ENCODE data around the gene TBXT. TPM values are rescaled to one million over a fixed set of nuclear protein-coding genes. Genes with fewer than 3 reads are reported as not detected.

Gene TBXT
- total and polyA plus RNA-seq, 9 of the 15 experiments (the other 6 are each of a cell fraction or from before 2014, with no cell fraction given) = not detected

DNA sequence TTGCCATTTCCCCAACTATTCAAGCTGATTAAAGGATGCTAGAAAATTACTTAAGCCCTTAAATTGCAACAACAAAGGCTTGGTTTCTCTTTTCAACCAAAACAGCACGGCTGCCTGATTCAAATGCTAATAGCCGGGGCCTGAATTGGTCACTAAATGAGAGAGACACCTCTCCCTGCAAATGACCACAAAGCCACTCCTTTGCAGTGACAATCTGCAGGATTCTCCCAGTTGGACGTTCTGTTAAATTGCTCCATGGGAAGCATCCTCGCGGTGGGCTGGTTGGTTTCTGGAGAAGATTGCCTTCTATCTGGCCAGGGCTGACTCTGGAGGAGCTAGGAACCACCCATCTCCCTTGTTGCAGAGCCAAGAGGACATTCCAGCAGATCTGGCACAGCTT, 29.7 kb upstream of the TBXT start:
- DNase-seq (ENCODE audit: extremely low read depth in 1 of 4, low spot score in 3 of 4) (no peak), FAIRE-seq (no peak), ATAC-seq (no peak)
- ChIA-PET CTCF (ENCODE audit: low intra/inter-chr PET ratio) (no interaction called here), POLR2A (no interaction called here)
- Histone ChIP-seq H2AFZ (ENCODE audit: low read depth, low read length) (no peak overlapping the region), H3K27me3 (ENCODE audit: control insufficient read depth in 2 of 2, insufficient read depth in 2 of 2, low read length in 2 of 2) (peaks cover 32 to 73% of the 10 kb centered on the region in 2 experiments), H3K27ac (ENCODE audit: extremely low read depth, low read depth, low read length) (no peak overlapping the region), H3K9me1 (ENCODE audit: control insufficient read depth, insufficient read depth, low read length) (no peaks in the 10 kb centered on the region), H3K79me2 (ENCODE audit: control insufficient read depth, insufficient read depth, low read length) (no peaks in the 10 kb centered on the region), H4K20me1 (replicated peaks; ENCODE audit: control insufficient read depth, insufficient read depth, low read length) (no peaks in the 10 kb centered on the region; the same call in 1 of the 2 replicates), H3K9ac (ENCODE audit: insufficient read depth in 1 of 2, low read depth in 2 of 2, low read length in 2 of 2) (no peak overlapping the region), H3K4me3 (no peak overlapping the region), H3K36me3 (ENCODE audit: control insufficient read depth, insufficient read depth, low read length) (no peaks in the 10 kb centered on the region), H3K4me2 (ENCODE audit: insufficient read depth, low read length) (no peak overlapping the region), H3K4me1 (replicated peaks in 1 of 2; ENCODE audit: control insufficient read depth in 2 of 2, insufficient read depth in 2 of 2, low read length in 2 of 2) (no peaks in the 10 kb centered on the region), H3K9me3 (replicated peaks; ENCODE audit: control insufficient read depth, insufficient read depth, low read depth, low read length) (no peaks in the 10 kb centered on the region)
- BruUV-seq (replicated peaks) = no TSS peak
- intact Hi-C loops (cut with micrococcal nuclease) = no loop called here
- no peak for TF ChIP-seq ZKSCAN3 (CRISPR knock-in tag; IDR thresholded peaks at IDR 0.05)
- WGBS (ENCODE audit: insufficient coverage, low coverage, missing lambda C conversion rate) = 0% methylated on average over 5 of the region's 5 CpGs
- in situ Hi-C loops (cut with MboI) = no loop called here

DNA sequence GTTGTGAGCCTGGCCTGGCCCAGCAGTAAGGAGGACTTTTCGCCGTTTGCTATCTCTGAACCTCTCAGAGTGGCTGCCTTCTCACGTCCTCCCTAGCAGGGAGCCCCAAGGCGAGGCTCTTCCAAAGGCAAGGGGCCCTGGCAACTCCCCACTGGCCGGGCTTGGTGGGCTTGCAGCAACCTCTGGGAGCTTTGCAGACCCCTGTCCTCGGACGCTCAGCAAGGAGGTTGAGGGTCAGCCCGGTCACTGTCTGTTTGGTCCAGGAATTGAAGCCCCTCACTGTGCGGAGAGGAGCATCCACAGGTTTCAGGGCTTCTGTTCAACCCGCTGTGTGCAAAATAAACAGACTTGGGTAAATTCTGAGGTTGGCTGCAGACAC, 28.2 kb upstream of the TBXT start:
- Histone ChIP-seq H3K4me3 (no peak overlapping the region), H3K79me2 (ENCODE audit: control insufficient read depth, insufficient read depth, low read length) (no peaks in the 10 kb centered on the region), H3K27me3 (ENCODE audit: control insufficient read depth in 2 of 2, insufficient read depth in 2 of 2, low read length in 2 of 2) (peaks cover 34 to 71% of the 10 kb centered on the region in 2 experiments), H2AFZ (ENCODE audit: low read depth, low read length) (no peak overlapping the region), H3K27ac (ENCODE audit: extremely low read depth, low read depth, low read length) (no peak overlapping the region), H4K20me1 (replicated peaks; ENCODE audit: control insufficient read depth, insufficient read depth, low read length) (no peaks in the 10 kb centered on the region), H3K4me2 (ENCODE audit: insufficient read depth, low read length) (no peak overlapping the region), H3K9me1 (ENCODE audit: control insufficient read depth, insufficient read depth, low read length) (no peaks in the 10 kb centered on the region), H3K9ac (ENCODE audit: insufficient read depth in 1 of 2, low read depth in 2 of 2, low read length in 2 of 2) (no peak overlapping the region), H3K4me1 (replicated peaks in 1 of 2; ENCODE audit: control insufficient read depth in 2 of 2, insufficient read depth in 2 of 2, low read length in 2 of 2) (no peaks in the 10 kb centered on the region), H3K9me3 (replicated peaks; ENCODE audit: control insufficient read depth, insufficient read depth, low read depth, low read length) (no peaks in the 10 kb centered on the region), H3K36me3 (ENCODE audit: control insufficient read depth, insufficient read depth, low read length) (no peaks in the 10 kb centered on the region)
- ATAC-seq (no peak), DNase-seq (ENCODE audit: extremely low read depth in 1 of 4, low spot score in 3 of 4) (no peak), FAIRE-seq (no peak)
- 2% methylated on average over 10 of the region's 10 CpGs for WGBS (ENCODE audit: insufficient coverage, low coverage, missing lambda C conversion rate)
- intact Hi-C loops (cut with micrococcal nuclease) = no loop called here
- POLR2A ChIA-PET = interaction anchor here (1.1 kb wide), 1 partner anchor 52 kb away, joined by 3 read pairs; no protein-coding TSS in a partner anchor
- CTCF ChIA-PET (ENCODE audit: low intra/inter-chr PET ratio) = no interaction called here
- BruUV-seq (replicated peaks) = no TSS peak
- in situ Hi-C loops (cut with MboI) = no loop called here
- TF ChIP-seq, protein P1, sequence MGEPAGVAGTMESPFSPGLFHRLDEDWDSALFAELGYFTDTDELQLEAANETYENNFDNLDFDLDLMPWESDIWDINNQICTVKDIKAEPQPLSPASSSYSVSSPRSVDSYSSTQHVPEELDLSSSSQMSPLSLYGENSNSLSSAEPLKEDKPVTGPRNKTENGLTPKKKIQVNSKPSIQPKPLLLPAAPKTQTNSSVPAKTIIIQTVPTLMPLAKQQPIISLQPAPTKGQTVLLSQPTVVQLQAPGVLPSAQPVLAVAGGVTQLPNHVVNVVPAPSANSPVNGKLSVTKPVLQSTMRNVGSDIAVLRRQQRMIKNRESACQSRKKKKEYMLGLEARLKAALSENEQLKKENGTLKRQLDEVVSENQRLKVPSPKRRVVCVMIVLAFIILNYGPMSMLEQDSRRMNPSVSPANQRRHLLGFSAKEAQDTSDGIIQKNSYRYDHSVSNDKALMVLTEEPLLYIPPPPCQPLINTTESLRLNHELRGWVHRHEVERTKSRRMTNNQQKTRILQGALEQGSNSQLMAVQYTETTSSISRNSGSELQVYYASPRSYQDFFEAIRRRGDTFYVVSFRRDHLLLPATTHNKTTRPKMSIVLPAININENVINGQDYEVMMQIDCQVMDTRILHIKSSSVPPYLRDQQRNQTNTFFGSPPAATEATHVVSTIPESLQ (CRISPR knock-in tag; IDR thresholded peaks at IDR 0.05) = no peak
- TF ChIP-seq MCM7 (IDR thresholded peaks at IDR 0.05) = no peak
- TF ChIP-seq PHTF2 (CRISPR knock-in tag; IDR thresholded peaks at IDR 0.05) = no peak
- TF ChIP-seq SMARCB1 (IDR thresholded peaks at IDR 0.05; ENCODE audit: insufficient read length, low read depth) = no peak
- TF ChIP-seq, protein P2, sequence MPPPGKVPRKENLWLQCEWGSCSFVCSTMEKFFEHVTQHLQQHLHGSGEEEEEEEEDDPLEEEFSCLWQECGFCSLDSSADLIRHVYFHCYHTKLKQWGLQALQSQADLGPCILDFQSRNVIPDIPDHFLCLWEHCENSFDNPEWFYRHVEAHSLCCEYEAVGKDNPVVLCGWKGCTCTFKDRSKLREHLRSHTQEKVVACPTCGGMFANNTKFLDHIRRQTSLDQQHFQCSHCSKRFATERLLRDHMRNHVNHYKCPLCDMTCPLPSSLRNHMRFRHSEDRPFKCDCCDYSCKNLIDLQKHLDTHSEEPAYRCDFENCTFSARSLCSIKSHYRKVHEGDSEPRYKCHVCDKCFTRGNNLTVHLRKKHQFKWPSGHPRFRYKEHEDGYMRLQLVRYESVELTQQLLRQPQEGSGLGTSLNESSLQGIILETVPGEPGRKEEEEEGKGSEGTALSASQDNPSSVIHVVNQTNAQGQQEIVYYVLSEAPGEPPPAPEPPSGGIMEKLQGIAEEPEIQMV (tag; conservative IDR thresholded peaks at IDR 0.05; ENCODE audit: low read depth) = no peak
- TF ChIP-seq ZNF175 (CRISPR knock-in tag; IDR thresholded peaks at IDR 0.05; ENCODE audit: low read depth) = no peak
- TF ChIP-seq YY1 (IDR thresholded peaks at IDR 0.05; ENCODE audit: borderline replicate concordance in 1 of 3, control insufficient read depth in 1 of 3, extremely low read depth in 1 of 3, insufficient read depth in 3 of 3, insufficient read length in 1 of 3, insufficient replicate concordance in 2 of 3, low read depth in 1 of 3, low read length in 2 of 3) = no peak
- no peak for TF ChIP-seq KDM1A (IDR thresholded peaks at IDR 0.05)
- TF ChIP-seq ELF1 (tag; IDR thresholded peaks at IDR 0.05) = no peak
- no peak for TF ChIP-seq NFRKB (IDR thresholded peaks at IDR 0.05; ENCODE audit: low read depth)
- TF ChIP-seq CBX3 (IDR thresholded peaks at IDR 0.05; ENCODE audit: borderline replicate concordance in 1 of 2, low read length in 2 of 2) = no peak
- TF ChIP-seq TAF7 (tag; IDR thresholded peaks at IDR 0.05) = no peak

Data from K562 (cell line).